NCI-H1105 treated with DMSO at 0.1 percent for 48 hours (cell line): ENCODE data around the gene IPO11.
A peak's percentile ranks its signal among the peaks of the same experiment; 100 is the strongest.
"Not testable (repeated sequence)": the region's sequence is repeated elsewhere in the genome, so short reads cannot be mapped to it uniquely, and the experiment has no call there.

Experiments used
- DNase-seq: peaks from one replicate; lab custom pipeline; 2025; lab: John Stamatoyannopoulos, UW

The IPO11 gene

GRCh38 chr5:62450259-62450658 lies 37.7 kb downstream of the IPO11 start:
- DNase-seq: no peak

- no peak for DNase-seq
Measured at GRCh38 chr5:62457071-62457470, 44.5 kb downstream of the IPO11 start.

- peak; percentile 32 for DNase-seq
Measured at GRCh38 chr5:62460578-62460983, 48.0 kb downstream of the IPO11 start.

- no peak for DNase-seq
Measured at GRCh38 chr5:62461561-62461960, 49.0 kb downstream of the IPO11 start.

GRCh38 chr5:62465985-62466925 lies 53.7 kb downstream of the IPO11 start:
- DNase-seq: no peak

- no peak for DNase-seq
Measured at GRCh38 chr5:62473209-62473608, 60.6 kb downstream of the IPO11 start.

- no peak for DNase-seq
Measured at GRCh38 chr5:62475072-62475471, 62.5 kb downstream of the IPO11 start.

GRCh38 chr5:62477801-62478200 lies 65.2 kb downstream of the IPO11 start:
- DNase-seq: no peak

- DNase-seq: no peak
Measured at GRCh38 chr5:62483556-62483955, 71.0 kb downstream of the IPO11 start.

- no peak for DNase-seq
Measured at GRCh38 chr5:62486672-62487071, 74.1 kb downstream of the IPO11 start.

GRCh38 chr5:62488531-62488930 lies 76.0 kb downstream of the IPO11 start:
- no peak for DNase-seq

GRCh38 chr5:62489471-62489870 lies 76.9 kb downstream of the IPO11 start:
- no peak for DNase-seq

- no peak for DNase-seq
Measured at GRCh38 chr5:62494772-62495171, 82.2 kb downstream of the IPO11 start.

GRCh38 chr5:62496876-62497275 lies 84.3 kb downstream of the IPO11 start:
- DNase-seq: no peak

GRCh38 chr5:62498961-62499360 lies 86.4 kb downstream of the IPO11 start:
- DNase-seq: no peak

- DNase-seq: no peak
Measured at GRCh38 chr5:62499756-62500155, 87.2 kb downstream of the IPO11 start.

GRCh38 chr5:62502456-62503101 lies 90.0 kb downstream of the IPO11 start:
- no peak for DNase-seq

- no peak for DNase-seq
Measured at GRCh38 chr5:62504129-62504528, 91.6 kb downstream of the IPO11 start.

GRCh38 chr5:62506659-62507460 lies 94.3 kb downstream of the IPO11 start:
- no peak for DNase-seq

- not testable (repeated sequence) for DNase-seq
Measured at GRCh38 chr5:62508760-62509159, 96.2 kb downstream of the IPO11 start.

GRCh38 chr5:62509806-62510205 lies 97.2 kb downstream of the IPO11 start:
- DNase-seq: no peak

GRCh38 chr5:62513085-62513484 lies 100.5 kb downstream of the IPO11 start:
- not testable (repeated sequence) for DNase-seq
